HS-5 (cell line): ENCODE results near the gene AURKAIP1.

Experiments used
- DNase-seq: peaks from one replicate; pipeline ENCODE4 v3.0.0-alpha.2; 2012; ENCODE audit warnings: low read depth

Gene AURKAIP1

GRCh38 chr1:1347026-1347595 is 27.9 kb downstream of the AURKAIP1 start:
- DNase-seq: no peak

GRCh38 chr1:1346501-1346890 is 28.5 kb downstream of the AURKAIP1 start:
- DNase-seq: no peak

GRCh38 chr1:1345860-1346500 is 29.0 kb downstream of the AURKAIP1 start:
- DNase-seq: no peak

GRCh38 chr1:1345384-1345783 is 29.6 kb downstream of the AURKAIP1 start:
- no peak for DNase-seq

GRCh38 chr1:1344655-1345361 is 30.2 kb downstream of the AURKAIP1 start:
- DNase-seq: peak; percentile 69

- no peak for DNase-seq
Observed at GRCh38 chr1:1343811-1344421, 31.1 kb downstream of the AURKAIP1 start.

- no peak for DNase-seq
Observed at GRCh38 chr1:1342584-1343115, 32.4 kb downstream of the AURKAIP1 start.

GRCh38 chr1:1342061-1342562 is 32.9 kb downstream of the AURKAIP1 start:
- no peak for DNase-seq

- DNase-seq: no peak
Observed at GRCh38 chr1:1341549-1342021, 33.4 kb downstream of the AURKAIP1 start.

GRCh38 chr1:1340791-1341548 is 34.0 kb downstream of the AURKAIP1 start:
- no peak for DNase-seq

GRCh38 chr1:1340185-1340584 is 34.8 kb downstream of the AURKAIP1 start:
- no peak for DNase-seq

GRCh38 chr1:1338278-1338677 is 36.7 kb downstream of the AURKAIP1 start:
- no peak for DNase-seq

- DNase-seq: no peak
Observed at GRCh38 chr1:1337793-1338147, 37.2 kb downstream of the AURKAIP1 start.

- DNase-seq: no peak
Observed at GRCh38 chr1:1336931-1337792, 37.8 kb downstream of the AURKAIP1 start.

GRCh38 chr1:1336446-1336845 is 38.6 kb downstream of the AURKAIP1 start:
- DNase-seq: no peak

- DNase-seq: no peak
Observed at GRCh38 chr1:1335792-1336248, 39.2 kb downstream of the AURKAIP1 start.

GRCh38 chr1:1335283-1335682 is 39.7 kb downstream of the AURKAIP1 start:
- DNase-seq: no peak

- DNase-seq: no peak
Observed at GRCh38 chr1:1334835-1335234, 40.2 kb downstream of the AURKAIP1 start.

- no peak for DNase-seq
Observed at GRCh38 chr1:1333551-1334241, 41.3 kb downstream of the AURKAIP1 start.
